Bladder microvascular endothelial cell (primary cell): ENCODE results near the gene CSF1. TPM values are rescaled to one million over a fixed set of nuclear protein-coding genes. Genes with fewer than 3 reads are reported as not detected.

Experiments
- total RNA-seq: library from RNA; depleted of rRNA; stranded (reverse); fragments of >200 nt; gene quantifications from 2 replicates; pipeline ENCODE4 v1.2.3, GENCODE V29; 2014

CSF1 gene, protein sequence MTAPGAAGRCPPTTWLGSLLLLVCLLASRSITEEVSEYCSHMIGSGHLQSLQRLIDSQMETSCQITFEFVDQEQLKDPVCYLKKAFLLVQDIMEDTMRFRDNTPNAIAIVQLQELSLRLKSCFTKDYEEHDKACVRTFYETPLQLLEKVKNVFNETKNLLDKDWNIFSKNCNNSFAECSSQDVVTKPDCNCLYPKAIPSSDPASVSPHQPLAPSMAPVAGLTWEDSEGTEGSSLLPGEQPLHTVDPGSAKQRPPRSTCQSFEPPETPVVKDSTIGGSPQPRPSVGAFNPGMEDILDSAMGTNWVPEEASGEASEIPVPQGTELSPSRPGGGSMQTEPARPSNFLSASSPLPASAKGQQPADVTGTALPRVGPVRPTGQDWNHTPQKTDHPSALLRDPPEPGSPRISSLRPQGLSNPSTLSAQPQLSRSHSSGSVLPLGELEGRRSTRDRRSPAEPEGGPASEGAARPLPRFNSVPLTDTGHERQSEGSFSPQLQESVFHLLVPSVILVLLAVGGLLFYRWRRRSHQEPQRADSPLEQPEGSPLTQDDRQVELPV
- total RNA-seq, result 6.3 and 32.5 TPM in 2 replicates

DNA sequence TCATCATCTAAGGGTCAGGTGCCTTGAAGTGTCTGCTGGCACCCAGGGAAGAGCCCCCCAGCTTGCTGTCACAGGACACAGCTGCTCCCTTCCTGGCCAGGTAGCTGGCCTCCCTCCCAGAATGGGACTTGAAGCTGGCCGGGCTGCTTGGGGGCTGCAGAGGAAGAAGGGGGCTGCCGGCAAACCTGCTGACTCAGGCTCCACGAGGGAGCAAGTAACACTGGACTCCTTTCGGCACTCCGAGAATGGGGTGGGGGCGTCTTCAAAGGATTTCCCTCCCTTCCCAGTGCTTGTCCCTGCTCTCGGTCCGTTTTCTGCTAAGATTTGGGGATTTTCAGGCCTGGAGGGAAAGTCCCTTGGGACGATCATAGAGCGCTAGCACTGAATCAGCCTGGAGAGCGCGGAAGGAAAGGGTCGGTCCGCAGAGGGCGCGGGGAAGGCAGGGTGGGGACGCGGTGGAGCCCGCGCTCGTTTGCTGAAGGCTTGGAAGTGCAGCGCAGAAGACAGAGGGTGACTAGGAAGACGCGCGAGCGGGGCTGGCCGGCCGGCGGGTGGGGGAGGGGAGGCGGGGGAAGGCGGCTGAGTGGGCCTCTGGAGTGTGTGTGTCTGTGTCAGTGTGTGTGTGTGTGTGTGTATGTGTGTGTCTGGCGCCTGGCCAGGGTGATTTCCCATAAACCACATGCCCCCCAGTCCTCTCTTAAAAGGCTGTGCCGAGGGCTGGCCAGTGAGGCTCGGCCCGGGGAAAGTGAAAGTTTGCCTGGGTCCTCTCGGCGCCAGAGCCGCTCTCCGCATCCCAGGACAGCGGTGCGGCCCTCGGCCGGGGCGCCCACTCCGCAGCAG lies at the start of gene CSF1:
Gene CSF1 (plus strand): TSS at position 727 of the 840 bp plus-strand sequence. CDS start 175 bp downstream, outside the sequence.

Other genes starting within 250 kb of the CSF1 start
- 0.97 and 3.7 TPM in 2 replicates for gene GSTM2, start 242.8 kb upstream of the CSF1 start, total RNA-seq
- not detected in 2 replicates for gene GSTM1, start 223.0 kb upstream of the CSF1 start, total RNA-seq
- not detected in 2 replicates for gene GSTM5, start 198.6 kb upstream of the CSF1 start, total RNA-seq
- 16.8 and 27.5 TPM in 2 replicates for gene GSTM3, start 169.8 kb upstream of the CSF1 start, total RNA-seq
- not detected in 2 replicates for gene EPS8L3, start 146.9 kb upstream of the CSF1 start, total RNA-seq
- gene AHCYL1, start 73.9 kb downstream of the CSF1 start, total RNA-seq, result 30.1 and 54.9 TPM in 2 replicates
- 30.6 and 68.2 TPM in 2 replicates for gene STRIP1, start 123.8 kb downstream of the CSF1 start, total RNA-seq
- gene ALX3, start 159.8 kb downstream of the CSF1 start, total RNA-seq, result not detected in 2 replicates
- not detected in 2 replicates for gene UBL4B, start 201.6 kb downstream of the CSF1 start, total RNA-seq
- gene SLC6A17, start 239.6 kb downstream of the CSF1 start, total RNA-seq, result under 0.01 and 1.1 TPM in 2 replicates